ENCODE data around the gene ZNF648. TPM values are rescaled to one million over a fixed set of nuclear protein-coding genes. Genes with fewer than 3 reads are reported as not detected.

ZNF648 gene
- total RNA-seq, 1 donor from 2014 or later: 2.0 TPM

DNA sequence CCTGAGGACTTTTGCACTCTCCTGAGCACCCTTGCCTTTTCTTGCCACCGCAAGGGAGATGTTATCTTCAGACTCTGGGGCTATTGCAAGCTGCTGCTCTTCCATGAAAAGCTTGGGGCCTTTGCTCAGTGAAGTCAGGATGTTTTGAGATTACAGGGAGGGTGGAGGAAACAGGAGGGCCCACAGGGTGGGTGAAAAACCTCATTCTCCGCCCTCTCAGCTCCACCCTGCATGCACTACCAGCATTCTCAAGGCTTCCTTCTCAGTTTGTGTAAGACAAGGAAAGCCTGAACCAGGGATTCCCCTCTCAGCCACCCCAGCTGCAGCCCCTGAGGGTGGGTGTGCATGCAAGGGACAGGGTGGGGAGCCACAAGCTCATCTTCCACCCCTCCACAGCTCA, 25.8 kb upstream of the ZNF648 start:
- H3K4me1 Mint-ChIP-seq: peaks cover 9% of the 10 kb centered on the region
- no peak overlapping the region for H3K9ac ChIP-seq
- H4K20me1 ChIP-seq (ENCODE audit: low read depth): no peaks in the 10 kb centered on the region
- no peaks in the 10 kb centered on the region for H3K79me2 ChIP-seq (ENCODE audit: low read depth)
- H3K4me3 ChIP-seq: no peak overlapping the region
- H3K27me3 ChIP-seq: no peaks in the 10 kb centered on the region
- H2AFZ ChIP-seq (replicated peaks): no peak overlapping the region
- H3F3A ChIP-seq (ENCODE audit: low read depth): peaks cover 3% of the 10 kb centered on the region
- H3K27ac ChIP-seq: no peak overlapping the region
- peaks cover 10% of the 10 kb centered on the region for H3K27me3 Mint-ChIP-seq (ENCODE audit: insufficient read depth, low read depth)
- H3K36me3 Mint-ChIP-seq: no peaks in the 10 kb centered on the region
- H3K4me2 ChIP-seq: no peak overlapping the region
- no peak for DNase-seq (ENCODE audit: low spot score)
- H3K4me3 Mint-ChIP-seq: no peak overlapping the region
- no peaks in the 10 kb centered on the region for H3K4me1 ChIP-seq
- no peaks in the 10 kb centered on the region for H3K9me3 Mint-ChIP-seq
- TF ChIP-seq, protein P1, sequence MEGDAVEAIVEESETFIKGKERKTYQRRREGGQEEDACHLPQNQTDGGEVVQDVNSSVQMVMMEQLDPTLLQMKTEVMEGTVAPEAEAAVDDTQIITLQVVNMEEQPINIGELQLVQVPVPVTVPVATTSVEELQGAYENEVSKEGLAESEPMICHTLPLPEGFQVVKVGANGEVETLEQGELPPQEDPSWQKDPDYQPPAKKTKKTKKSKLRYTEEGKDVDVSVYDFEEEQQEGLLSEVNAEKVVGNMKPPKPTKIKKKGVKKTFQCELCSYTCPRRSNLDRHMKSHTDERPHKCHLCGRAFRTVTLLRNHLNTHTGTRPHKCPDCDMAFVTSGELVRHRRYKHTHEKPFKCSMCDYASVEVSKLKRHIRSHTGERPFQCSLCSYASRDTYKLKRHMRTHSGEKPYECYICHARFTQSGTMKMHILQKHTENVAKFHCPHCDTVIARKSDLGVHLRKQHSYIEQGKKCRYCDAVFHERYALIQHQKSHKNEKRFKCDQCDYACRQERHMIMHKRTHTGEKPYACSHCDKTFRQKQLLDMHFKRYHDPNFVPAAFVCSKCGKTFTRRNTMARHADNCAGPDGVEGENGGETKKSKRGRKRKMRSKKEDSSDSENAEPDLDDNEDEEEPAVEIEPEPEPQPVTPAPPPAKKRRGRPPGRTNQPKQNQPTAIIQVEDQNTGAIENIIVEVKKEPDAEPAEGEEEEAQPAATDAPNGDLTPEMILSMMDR (IDR thresholded peaks at IDR 0.05): no peak
- TF ChIP-seq EZH2 (IDR thresholded peaks at IDR 0.05): no peak
- TF ChIP-seq EZH2phosphoT487 (IDR thresholded peaks at IDR 0.05): no peak
- no peaks in the 10 kb centered on the region for H3K9me3 ChIP-seq (ENCODE audit: low read depth)
- no peaks in the 10 kb centered on the region for H3K36me3 ChIP-seq
- no peak overlapping the region for H3K27ac Mint-ChIP-seq

DNA sequence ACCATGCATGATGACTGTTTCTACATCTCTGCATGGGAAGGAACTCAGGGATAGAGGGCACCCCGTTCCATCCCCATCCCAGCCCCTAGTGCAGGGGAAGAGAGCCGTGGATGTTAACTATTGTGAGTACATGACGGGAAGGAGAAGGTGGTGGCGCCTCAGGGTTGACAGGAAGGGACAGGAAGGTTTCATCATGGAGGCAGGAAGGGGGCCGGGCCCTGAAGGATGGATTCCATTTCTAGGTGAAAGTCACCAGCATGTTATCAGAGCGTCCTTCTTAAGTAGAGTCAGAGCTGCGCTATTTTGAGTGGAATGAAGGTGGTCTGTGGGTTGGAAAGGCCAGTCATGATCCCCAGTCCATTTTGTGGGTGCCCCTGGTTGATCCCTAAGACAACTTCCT, 25.1 kb upstream of the ZNF648 start:
- Histone ChIP-seq H3F3A (ENCODE audit: low read depth) (peaks cover 3% of the 10 kb centered on the region), H3K4me1 (no peaks in the 10 kb centered on the region), H3K36me3 (no peaks in the 10 kb centered on the region), H3K27ac (no peak overlapping the region), H3K27me3 (no peaks in the 10 kb centered on the region), H3K79me2 (ENCODE audit: low read depth) (no peaks in the 10 kb centered on the region), H4K20me1 (ENCODE audit: low read depth) (no peaks in the 10 kb centered on the region), H3K4me3 (no peak overlapping the region), H3K9ac (no peak overlapping the region), H3K4me2 (no peak overlapping the region), H3K9me3 (ENCODE audit: low read depth) (no peaks in the 10 kb centered on the region), H2AFZ (replicated peaks) (no peak overlapping the region)
- Mint-ChIP-seq H3K36me3 (no peaks in the 10 kb centered on the region), H3K9me3 (no peaks in the 10 kb centered on the region), H3K27me3 (ENCODE audit: insufficient read depth, low read depth) (peaks cover 10% of the 10 kb centered on the region), H3K4me1 (peaks cover 9% of the 10 kb centered on the region), H3K4me3 (no peak overlapping the region), H3K27ac (no peak overlapping the region)
- DNase-seq (ENCODE audit: low spot score): no peak
- TF ChIP-seq, protein P1 (IDR thresholded peaks at IDR 0.05): no peak
- TF ChIP-seq EZH2phosphoT487 (IDR thresholded peaks at IDR 0.05) (no peak), EZH2 (IDR thresholded peaks at IDR 0.05) (no peak)

DNA sequence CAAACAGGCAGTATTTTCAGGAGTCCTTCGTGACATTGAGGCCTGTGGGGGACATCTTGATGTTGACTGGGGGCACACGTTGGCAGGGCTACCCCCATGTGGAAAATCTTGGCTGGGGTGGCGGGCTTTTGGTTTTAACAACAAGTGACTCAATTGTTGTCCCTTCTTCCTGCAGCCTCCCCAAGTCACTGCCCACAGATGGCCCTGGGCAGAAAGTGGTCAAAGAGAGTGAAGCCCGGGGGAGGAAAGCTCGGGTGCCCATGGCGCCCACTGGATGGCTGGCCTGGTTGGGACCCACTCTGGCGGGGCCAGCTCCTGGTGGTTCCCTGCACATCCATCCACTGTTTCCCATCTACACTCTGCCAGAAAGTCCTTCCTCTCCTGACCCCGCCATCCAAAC, 24.6 kb upstream of the ZNF648 start:
- no peaks in the 10 kb centered on the region for H3K27me3 ChIP-seq
- Mint-ChIP-seq H3K9me3 (no peaks in the 10 kb centered on the region), H3K27me3 (ENCODE audit: insufficient read depth, low read depth) (peaks cover 10% of the 10 kb centered on the region), H3K27ac (no peak overlapping the region), H3K36me3 (no peaks in the 10 kb centered on the region), H3K4me3 (no peak overlapping the region), H3K4me1 (peaks cover 9% of the 10 kb centered on the region)
- no peak overlapping the region for H3K27ac ChIP-seq
- H3K9ac ChIP-seq: no peak overlapping the region
- H3K4me1 ChIP-seq: no peaks in the 10 kb centered on the region
- DNase-seq (ENCODE audit: low spot score): no peak
- H3F3A ChIP-seq (ENCODE audit: low read depth): peaks cover 3% of the 10 kb centered on the region
- no peaks in the 10 kb centered on the region for H3K79me2 ChIP-seq (ENCODE audit: low read depth)
- H4K20me1 ChIP-seq (ENCODE audit: low read depth): no peaks in the 10 kb centered on the region
- no peak overlapping the region for H3K4me3 ChIP-seq
- TF ChIP-seq EZH2 (IDR thresholded peaks at IDR 0.05) (no peak), EZH2phosphoT487 (IDR thresholded peaks at IDR 0.05) (no peak)
- TF ChIP-seq, protein P1 (IDR thresholded peaks at IDR 0.05): no peak
- no peaks in the 10 kb centered on the region for H3K9me3 ChIP-seq (ENCODE audit: low read depth)
- no peak overlapping the region for H2AFZ ChIP-seq (replicated peaks)
- H3K36me3 ChIP-seq: no peaks in the 10 kb centered on the region
- H3K4me2 ChIP-seq: no peak overlapping the region
